Measurements from ENCODE around the gene TIPARP. TPM values are rescaled to one million over a fixed set of nuclear protein-coding genes. Genes with fewer than 3 reads are reported as not detected.

TIPARP gene
- polyA plus RNA-seq, 1 experiment: 25.1 TPM

DNA sequence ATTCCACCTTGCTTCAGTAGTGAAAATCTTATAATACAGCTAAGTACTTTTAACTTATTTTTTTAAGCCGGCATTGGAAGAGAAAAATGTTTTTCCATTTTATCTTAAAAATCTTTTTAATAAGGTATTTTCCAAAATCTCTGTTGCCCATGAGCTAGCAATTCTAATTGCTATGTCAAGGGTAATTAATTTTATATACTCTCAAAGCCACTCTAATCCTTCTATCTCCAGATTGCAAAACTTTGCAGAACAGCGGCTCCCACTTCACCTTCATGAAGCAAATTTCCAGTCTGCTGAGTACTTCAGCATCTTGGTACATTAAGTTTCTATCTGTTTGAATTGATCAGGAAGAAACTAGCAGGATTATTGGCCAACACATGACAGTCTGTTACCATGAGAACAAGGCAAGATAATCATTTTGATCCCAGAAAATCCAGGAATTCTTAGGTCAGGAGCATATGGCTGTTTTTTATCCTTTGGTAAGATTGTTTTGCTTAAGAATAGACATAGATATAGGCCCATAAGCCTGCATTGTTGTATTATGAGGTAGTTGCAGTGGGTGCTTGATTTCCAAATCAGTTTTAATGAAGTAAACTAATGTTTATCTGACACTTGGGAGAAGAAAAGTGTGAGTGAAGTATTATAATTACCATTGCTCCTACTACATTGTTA, 6.0 kb downstream of the TIPARP start:
- Histone ChIP-seq H3K27ac (ENCODE audit: low read depth, low read length) (no peak overlapping the region), H3K27me3 (ENCODE audit: control insufficient read depth, insufficient read depth, low read length) (no peaks in the 10 kb centered on the region), H3K9me3 (ENCODE audit: control insufficient read depth, insufficient read depth, low read length) (no peaks in the 10 kb centered on the region; the same call in 1 of the 2 replicates), H3K4me3 (ENCODE audit: low read depth, low read length) (no peak overlapping the region)
- TF ChIP-seq, protein P1, sequence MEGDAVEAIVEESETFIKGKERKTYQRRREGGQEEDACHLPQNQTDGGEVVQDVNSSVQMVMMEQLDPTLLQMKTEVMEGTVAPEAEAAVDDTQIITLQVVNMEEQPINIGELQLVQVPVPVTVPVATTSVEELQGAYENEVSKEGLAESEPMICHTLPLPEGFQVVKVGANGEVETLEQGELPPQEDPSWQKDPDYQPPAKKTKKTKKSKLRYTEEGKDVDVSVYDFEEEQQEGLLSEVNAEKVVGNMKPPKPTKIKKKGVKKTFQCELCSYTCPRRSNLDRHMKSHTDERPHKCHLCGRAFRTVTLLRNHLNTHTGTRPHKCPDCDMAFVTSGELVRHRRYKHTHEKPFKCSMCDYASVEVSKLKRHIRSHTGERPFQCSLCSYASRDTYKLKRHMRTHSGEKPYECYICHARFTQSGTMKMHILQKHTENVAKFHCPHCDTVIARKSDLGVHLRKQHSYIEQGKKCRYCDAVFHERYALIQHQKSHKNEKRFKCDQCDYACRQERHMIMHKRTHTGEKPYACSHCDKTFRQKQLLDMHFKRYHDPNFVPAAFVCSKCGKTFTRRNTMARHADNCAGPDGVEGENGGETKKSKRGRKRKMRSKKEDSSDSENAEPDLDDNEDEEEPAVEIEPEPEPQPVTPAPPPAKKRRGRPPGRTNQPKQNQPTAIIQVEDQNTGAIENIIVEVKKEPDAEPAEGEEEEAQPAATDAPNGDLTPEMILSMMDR (IDR thresholded peaks at IDR 0.05; ENCODE audit: low read depth, low read length): no peak
- DNase-seq (ENCODE audit: low read depth, low spot score): no peak
- ChIA-PET CTCF (interaction anchor here (3.6 kb wide), 1 partner anchor 458 kb away, joined by 18 read pairs; no protein-coding TSS in a partner anchor), POLR2A (no interaction called here)

DNA sequence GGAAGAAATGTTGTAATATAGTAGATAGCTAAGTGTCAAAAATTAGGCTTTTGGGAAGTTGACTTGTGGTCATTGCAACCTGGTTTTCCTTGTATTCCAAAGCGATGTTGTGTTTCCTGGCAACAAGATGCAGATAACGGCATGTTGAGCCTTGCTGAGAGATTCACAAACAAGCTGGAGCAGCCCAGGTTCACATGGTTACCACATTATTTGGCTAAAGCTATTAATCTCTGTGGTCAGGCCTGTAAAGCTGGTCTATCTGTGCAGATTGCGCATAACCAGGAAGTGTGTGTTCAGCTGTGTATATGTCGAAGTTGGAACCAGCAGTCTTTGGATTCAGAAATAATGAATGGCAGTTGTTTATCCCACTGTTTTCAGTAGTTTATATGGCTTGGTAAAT, 6.6 kb downstream of the TIPARP start:
- TF ChIP-seq, protein P1 (IDR thresholded peaks at IDR 0.05; ENCODE audit: low read depth, low read length): no peak
- no peak overlapping the region for H3K4me3 ChIP-seq (ENCODE audit: low read depth, low read length)
- H3K9me3 ChIP-seq (ENCODE audit: control insufficient read depth, insufficient read depth, low read length): no peaks in the 10 kb centered on the region
- ChIA-PET POLR2A (interaction anchor here (0.8 kb wide), 1 partner anchor 82 kb away, joined by 3 read pairs; no protein-coding TSS in a partner anchor), CTCF (interaction anchor here (3.6 kb wide), 1 partner anchor 457 kb away, joined by 18 read pairs; no protein-coding TSS in a partner anchor)
- no peak overlapping the region for H3K27ac ChIP-seq (ENCODE audit: low read depth, low read length)
- DNase-seq (ENCODE audit: low read depth, low spot score): peak; percentile 63
- H3K27me3 ChIP-seq (ENCODE audit: control insufficient read depth, insufficient read depth, low read length): no peaks in the 10 kb centered on the region

DNA sequence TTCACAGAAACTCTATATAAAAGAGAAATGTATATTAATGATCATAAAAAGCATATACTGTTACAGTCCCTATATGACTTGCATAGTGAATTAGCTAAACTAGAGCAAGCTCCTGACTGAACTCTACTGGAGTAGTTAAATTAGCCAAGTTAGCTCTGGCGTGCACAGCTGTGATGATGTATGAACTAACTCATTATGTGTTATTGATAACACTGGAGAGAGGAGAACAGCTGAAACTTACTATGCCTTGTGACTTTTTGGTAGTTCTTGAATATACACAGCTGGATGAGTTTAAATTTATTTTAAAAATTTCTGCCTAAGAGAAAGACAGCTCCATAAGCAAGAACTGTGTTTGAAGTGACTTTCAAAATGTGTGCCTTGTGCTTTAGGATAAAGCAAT, 8.1 kb downstream of the TIPARP start:
- CTCF ChIA-PET: interaction anchor here (0.9 to 1.6 kb wide), 5 partner anchors 9 to 455 kb away, joined by 3 to 6 read pairs (median 4); no protein-coding TSS in a partner anchor

DNA sequence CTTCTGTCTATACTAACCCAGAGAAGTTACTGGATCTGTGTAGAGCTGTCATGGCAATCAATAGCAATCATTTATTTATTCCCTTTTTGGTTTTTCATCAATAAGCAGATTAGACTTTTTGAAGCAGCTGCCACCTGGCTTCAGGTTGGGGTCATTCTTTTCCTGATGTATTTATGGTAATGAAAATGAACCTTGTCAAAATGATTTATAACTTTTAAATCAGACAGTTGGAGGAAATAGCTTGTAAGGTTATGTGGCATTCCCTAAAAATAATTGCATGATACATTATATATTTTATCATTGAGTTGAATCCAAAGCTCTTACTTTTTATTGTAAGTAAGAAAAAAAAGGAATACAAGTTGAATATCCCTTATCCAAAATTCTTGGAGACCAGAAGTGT, 8.6 kb downstream of the TIPARP start:
- ChIA-PET CTCF (interaction anchor here (0.9 to 1.6 kb wide), 5 partner anchors 10 to 455 kb away, joined by 3 to 6 read pairs (median 4); no protein-coding TSS in a partner anchor), POLR2A (interaction anchor here (1.6 kb wide), 1 partner anchor 80 kb away, joined by 4 read pairs; no protein-coding TSS in a partner anchor)
- Histone ChIP-seq H3K27ac (ENCODE audit: low read depth, low read length) (no peak overlapping the region), H3K9me3 (ENCODE audit: control insufficient read depth, insufficient read depth, low read length) (no peaks in the 10 kb centered on the region), H3K27me3 (ENCODE audit: control insufficient read depth, insufficient read depth, low read length) (no peaks in the 10 kb centered on the region), H3K4me3 (ENCODE audit: low read depth, low read length) (no peak overlapping the region)
- TF ChIP-seq, protein P1 (IDR thresholded peaks at IDR 0.05; ENCODE audit: low read depth, low read length): no peak
- DNase-seq (ENCODE audit: low read depth, low spot score): no peak

More for the DNA sequence above, 8.1 kb downstream of the TIPARP start:
- TF ChIP-seq, protein P1 (IDR thresholded peaks at IDR 0.05; ENCODE audit: low read depth, low read length): no peak
- Histone ChIP-seq H3K27me3 (ENCODE audit: control insufficient read depth, insufficient read depth, low read length) (no peaks in the 10 kb centered on the region), H3K4me3 (ENCODE audit: low read depth, low read length) (no peak overlapping the region), H3K9me3 (ENCODE audit: control insufficient read depth, insufficient read depth, low read length) (no peaks in the 10 kb centered on the region), H3K27ac (ENCODE audit: low read depth, low read length) (no peak overlapping the region)
- no peak for DNase-seq (ENCODE audit: low read depth, low spot score)
- POLR2A ChIA-PET: interaction anchor here (1.6 kb wide), 1 partner anchor 80 kb away, joined by 4 read pairs; no protein-coding TSS in a partner anchor

DNA sequence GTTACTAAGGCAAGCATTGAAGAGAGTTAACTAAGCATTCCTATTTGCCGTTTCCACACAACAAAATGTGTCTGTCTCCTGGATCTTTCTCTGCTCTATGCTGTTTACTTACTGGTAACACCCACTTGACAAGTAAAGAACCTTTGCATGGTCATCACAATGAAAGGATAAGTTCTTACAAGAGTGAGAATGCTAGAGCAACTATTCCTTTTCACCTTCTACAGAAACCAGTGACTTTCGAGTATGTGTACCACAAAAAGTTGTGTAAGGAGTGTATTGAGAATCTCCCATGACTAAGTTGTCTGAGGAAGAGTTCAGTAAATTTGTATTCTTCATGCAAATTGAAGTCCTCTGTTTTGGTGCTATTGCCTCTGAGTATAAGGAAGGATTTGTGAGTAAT, 10.8 kb downstream of the TIPARP start:
- TF ChIP-seq, protein P1 (IDR thresholded peaks at IDR 0.05; ENCODE audit: low read depth, low read length): no peak
- ChIA-PET POLR2A (interaction anchor here (0.6 kb wide), 1 partner anchor 642 kb away, joined by 4 read pairs; no protein-coding TSS in a partner anchor), CTCF (interaction anchor here (0.7 to 2.2 kb wide), 3 partner anchors 396 to 452 kb away, joined by 4 to 6 read pairs (median 6); no protein-coding TSS in a partner anchor)
- no peak overlapping the region for H3K27ac ChIP-seq (ENCODE audit: low read depth, low read length)
- H3K9me3 ChIP-seq (ENCODE audit: control insufficient read depth, insufficient read depth, low read length): no peaks in the 10 kb centered on the region
- H3K27me3 ChIP-seq (ENCODE audit: control insufficient read depth, insufficient read depth, low read length): no peaks in the 10 kb centered on the region
- H3K4me3 ChIP-seq (ENCODE audit: low read depth, low read length): no peak overlapping the region
- no peak for DNase-seq (ENCODE audit: low read depth, low spot score)
